AG04449 (cell line): ENCODE measurements around the gene CRTAP.
A peak's percentile ranks its signal among the peaks of the same experiment; 100 is the strongest.
"Not testable (repeated sequence)": the region's sequence is repeated elsewhere in the genome, so short reads cannot be mapped to it uniquely, and the experiment has no call there.

Source experiments
- CTCF ChIA-PET: fragments of 350-600 bp; formaldehyde crosslinking; extraction: SDS; loops from one replicate; lab custom pipeline; 2021; ENCODE audit warnings: antibody characterized with exemption; lab: Yijun Ruan, JAX
- POLR2A ChIA-PET: fragments of 400-600, 350-600 bp; formaldehyde crosslinking; extraction: SDS; loops from one replicate; lab custom pipeline; 2020; ENCODE audit warnings: antibody characterized with exemption, inconsistent platforms; lab: Yijun Ruan, JAX
- DNase-seq: peaks from one replicate; pipeline ENCODE4 v3.0.0-alpha.2; 2010; ENCODE audit warnings: low read depth, low spot score
- H3K4me3 ChIP-seq: 2 replicates; pipeline ENCODE4 v1.5.1; 2011; ENCODE audit warnings: low read depth, mild to moderate bottlenecking, control low read depth, low read length
- TF ChIP-seq, protein P1 (sequence below): IDR thresholded peaks from one replicate; pipeline ENCODE4 v1.5.1; 2011; ENCODE audit warnings: mild to moderate bottlenecking, moderate library complexity, low read length, control low read depth, inconsistent platforms; ENCODE audit not compliant: insufficient read depth; ENCODE audit errors: missing control alignments

Gene CRTAP

GRCh38 chr3:33103480-33103879 is 10.3 kb upstream of the CRTAP start:
- no peak overlapping the region for H3K4me3 ChIP-seq
- TF ChIP-seq, protein P1, sequence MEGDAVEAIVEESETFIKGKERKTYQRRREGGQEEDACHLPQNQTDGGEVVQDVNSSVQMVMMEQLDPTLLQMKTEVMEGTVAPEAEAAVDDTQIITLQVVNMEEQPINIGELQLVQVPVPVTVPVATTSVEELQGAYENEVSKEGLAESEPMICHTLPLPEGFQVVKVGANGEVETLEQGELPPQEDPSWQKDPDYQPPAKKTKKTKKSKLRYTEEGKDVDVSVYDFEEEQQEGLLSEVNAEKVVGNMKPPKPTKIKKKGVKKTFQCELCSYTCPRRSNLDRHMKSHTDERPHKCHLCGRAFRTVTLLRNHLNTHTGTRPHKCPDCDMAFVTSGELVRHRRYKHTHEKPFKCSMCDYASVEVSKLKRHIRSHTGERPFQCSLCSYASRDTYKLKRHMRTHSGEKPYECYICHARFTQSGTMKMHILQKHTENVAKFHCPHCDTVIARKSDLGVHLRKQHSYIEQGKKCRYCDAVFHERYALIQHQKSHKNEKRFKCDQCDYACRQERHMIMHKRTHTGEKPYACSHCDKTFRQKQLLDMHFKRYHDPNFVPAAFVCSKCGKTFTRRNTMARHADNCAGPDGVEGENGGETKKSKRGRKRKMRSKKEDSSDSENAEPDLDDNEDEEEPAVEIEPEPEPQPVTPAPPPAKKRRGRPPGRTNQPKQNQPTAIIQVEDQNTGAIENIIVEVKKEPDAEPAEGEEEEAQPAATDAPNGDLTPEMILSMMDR, result no peak
- POLR2A ChIA-PET, result no interaction called here
- no peak for DNase-seq
- CTCF ChIA-PET, result interaction anchor here (0.6 to 2.3 kb wide), 3 partner anchors 10 to 269 kb away, joined by 3 to 10 read pairs (median 5); no protein-coding TSS in a partner anchor

DNA sequence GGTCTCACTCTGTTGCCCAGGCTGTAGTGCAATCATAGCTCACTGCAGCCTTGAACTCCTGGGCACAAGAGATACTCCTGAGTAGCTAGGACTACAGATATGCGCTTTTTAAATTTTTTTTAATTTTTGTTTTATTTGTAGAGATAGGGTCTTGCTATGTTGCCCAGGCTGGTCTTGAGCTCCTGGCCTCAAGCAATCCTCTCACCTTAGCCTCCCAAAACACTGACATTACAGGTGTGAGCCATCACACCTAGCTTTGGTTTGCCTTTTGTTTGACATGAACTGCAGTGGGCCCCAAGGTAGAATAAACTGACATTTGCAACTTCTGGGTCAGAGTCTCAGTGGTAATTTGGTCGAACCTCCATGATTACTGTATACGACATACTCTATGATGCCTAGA is 9.0 kb upstream of the CRTAP start:
- ChIA-PET CTCF (interaction anchor here (1.0 to 2.3 kb wide), 3 partner anchors 8 to 268 kb away, joined by 4 to 10 read pairs (median 5); no protein-coding TSS in a partner anchor), POLR2A (no interaction called here)
- TF ChIP-seq, protein P1, result no peak
- DNase-seq, result no peak
- H3K4me3 ChIP-seq, result no peak overlapping the region

GRCh38 chr3:33105341-33105948 is 8.4 kb upstream of the CRTAP start:
- no peak for DNase-seq
- POLR2A ChIA-PET, result no interaction called here
- CTCF ChIA-PET, result interaction anchor here (2.3 kb wide), 1 partner anchor 267 kb away, joined by 10 read pairs; no protein-coding TSS in a partner anchor

GRCh38 chr3:33106854-33107253 is 7.0 kb upstream of the CRTAP start:
- DNase-seq, POLR2A ChIA-PET, CTCF ChIA-PET, H3K4me3 ChIP-seq: not testable (repeated sequence)

More at GRCh38 chr3:33105341-33105948, 8.4 kb upstream of the CRTAP start:
- TF ChIP-seq, protein P1, result no peak
- H3K4me3 ChIP-seq, result no peak overlapping the region

GRCh38 chr3:33111581-33111980 is 2.2 kb upstream of the CRTAP start:
- ChIA-PET CTCF (interaction anchor here (1.3 kb wide), 1 partner anchor 262 kb away, joined by 5 read pairs; no protein-coding TSS in a partner anchor), POLR2A (no interaction called here)
- no peak overlapping the region for H3K4me3 ChIP-seq
- TF ChIP-seq, protein P1, result no peak
- no peak for DNase-seq

DNA sequence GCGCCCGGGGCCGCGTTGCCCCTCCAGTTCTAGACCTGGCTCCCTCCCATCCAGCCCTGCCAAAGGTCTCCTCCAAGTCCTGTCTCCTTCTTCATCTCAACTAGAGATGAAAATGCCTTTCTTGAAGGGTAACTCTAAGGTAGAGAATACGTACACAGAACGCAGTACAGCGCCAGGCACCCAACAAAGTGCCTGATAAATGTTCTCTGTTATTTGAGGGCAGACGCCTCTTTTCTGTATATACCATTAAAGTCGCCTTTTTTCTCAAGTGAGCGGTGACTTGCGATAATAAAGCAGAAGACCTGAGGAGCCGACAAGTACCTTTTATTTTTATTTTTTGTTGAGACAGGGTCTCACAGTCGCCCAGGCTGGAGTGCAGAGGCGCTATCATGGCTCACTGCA is 809 bp downstream of the CRTAP start:
- H3K4me3 ChIP-seq, result peak overlapping the region; percentile 84
- no peak for DNase-seq
- ChIA-PET POLR2A (interaction anchor here (0.7 to 2.0 kb wide), 2 partner anchors 10 to 18 kb away, joined by 3 to 13 read pairs; partner anchors contain the start of genes GLB1 and TMPPE), CTCF (interaction anchor here (1.6 to 4.4 kb wide), 5 partner anchors 15 to 258 kb away, joined by 6 to 34 read pairs (median 9); no protein-coding TSS in a partner anchor)
- TF ChIP-seq, protein P1, result no peak
